HG03060 (cell line): ENCODE results near the gene NSFL1C.

ENCODE experiments used
- ATAC-seq: cut with Tn5 transposase; IDR thresholded peaks from one replicate; pipeline ENCODE4 v1.9.1; 2021; ENCODE audit warnings: low read depth, moderate number of reproducible peaks; ENCODE audit not compliant: unreplicated experiment

The NSFL1C gene

GRCh38 chr20:1462834-1463233 lies 3.8 kb downstream of the NSFL1C start:
- ATAC-seq = no peak

DNA sequence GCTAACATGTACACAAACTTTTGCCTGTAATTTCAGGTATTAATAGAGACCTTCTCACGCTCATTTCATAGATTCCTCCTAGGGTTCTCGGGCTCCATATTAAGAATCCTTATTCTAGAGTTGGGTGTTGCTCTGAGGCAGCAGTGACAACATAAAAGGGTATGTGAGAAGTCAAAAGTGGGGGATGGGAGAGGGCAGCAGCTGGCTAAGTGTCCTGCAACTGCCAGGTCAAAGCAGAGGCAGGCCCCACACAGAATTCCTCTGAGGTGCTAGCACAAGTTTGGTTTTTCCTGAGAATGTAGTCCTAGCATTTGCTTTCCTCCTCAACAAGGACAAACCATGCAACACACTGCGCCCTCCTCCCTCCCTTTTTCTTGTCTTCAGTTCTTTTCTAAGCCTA lies 4.6 kb downstream of the NSFL1C start:
- no peak for ATAC-seq

GRCh38 chr20:1460275-1460674 lies 6.4 kb downstream of the NSFL1C start:
- ATAC-seq = no peak

DNA sequence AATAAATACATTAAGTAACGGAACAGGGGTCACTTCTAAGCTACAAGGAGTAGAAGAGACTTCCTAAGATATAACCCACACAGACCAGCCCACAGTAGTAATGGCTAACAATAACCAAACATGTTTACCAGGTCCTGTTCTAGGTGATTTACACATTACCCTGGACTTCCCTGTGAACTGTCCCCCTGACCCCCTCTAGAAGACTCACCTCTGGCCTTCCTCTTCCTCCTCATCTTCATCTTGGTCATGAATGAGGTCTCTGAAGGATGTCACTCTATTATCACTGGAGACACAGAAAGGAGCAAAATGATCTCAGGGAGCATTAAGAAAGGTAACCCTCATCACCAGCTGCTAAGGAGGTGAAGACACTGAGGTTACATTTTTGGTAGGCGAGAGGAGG lies 8.7 kb downstream of the NSFL1C start:
- no peak for ATAC-seq

- no peak for ATAC-seq
Observed at GRCh38 chr20:1456300-1456699, 10.3 kb downstream of the NSFL1C start.

DNA sequence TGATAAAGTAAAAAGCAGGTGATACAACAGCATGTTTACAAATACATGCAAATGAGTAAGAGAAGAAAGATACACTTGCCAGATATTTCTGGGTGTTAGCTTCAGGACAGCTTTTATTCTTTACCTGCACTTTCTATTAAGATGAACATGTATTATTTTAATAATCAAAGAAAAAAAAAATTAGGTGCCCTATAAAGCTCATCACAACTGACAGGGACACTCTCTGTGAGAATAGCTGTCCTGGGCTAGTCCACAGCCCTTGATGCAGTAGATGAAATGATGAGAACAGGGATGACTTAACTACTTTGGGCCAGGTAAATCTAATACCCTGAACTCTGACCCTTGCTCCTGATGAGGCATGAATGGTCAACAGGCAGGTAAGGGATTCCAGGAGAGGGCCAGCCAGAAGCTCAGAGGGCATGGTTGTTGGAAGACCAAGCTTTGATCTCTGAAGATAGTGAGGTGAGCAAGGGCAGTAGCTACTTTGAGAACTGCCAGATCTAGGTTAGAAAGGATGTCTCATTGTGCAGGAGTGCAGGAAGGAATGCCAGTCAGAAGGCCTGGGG lies 15.6 kb downstream of the NSFL1C start:
- no peak for ATAC-seq

DNA sequence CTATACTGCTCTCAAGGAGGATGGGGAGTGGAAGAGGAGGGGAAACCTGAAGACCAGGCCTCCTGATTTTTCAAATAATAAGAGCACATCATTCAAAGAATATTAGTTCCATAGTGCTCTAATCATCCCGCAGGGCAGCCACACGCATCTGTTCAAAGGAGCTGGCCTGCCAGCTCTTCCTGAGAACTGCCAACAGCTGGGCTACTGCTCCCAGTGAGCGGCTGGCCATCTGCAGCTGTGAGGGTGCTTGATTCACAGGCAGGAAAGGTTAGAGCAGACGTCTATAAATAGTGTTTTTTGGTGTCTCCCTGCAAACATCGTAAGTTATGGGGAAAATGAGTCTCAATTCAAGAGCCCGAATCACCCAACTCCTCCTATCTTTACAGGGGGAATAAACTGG lies 17.3 kb downstream of the NSFL1C start:
- ATAC-seq = no peak

DNA sequence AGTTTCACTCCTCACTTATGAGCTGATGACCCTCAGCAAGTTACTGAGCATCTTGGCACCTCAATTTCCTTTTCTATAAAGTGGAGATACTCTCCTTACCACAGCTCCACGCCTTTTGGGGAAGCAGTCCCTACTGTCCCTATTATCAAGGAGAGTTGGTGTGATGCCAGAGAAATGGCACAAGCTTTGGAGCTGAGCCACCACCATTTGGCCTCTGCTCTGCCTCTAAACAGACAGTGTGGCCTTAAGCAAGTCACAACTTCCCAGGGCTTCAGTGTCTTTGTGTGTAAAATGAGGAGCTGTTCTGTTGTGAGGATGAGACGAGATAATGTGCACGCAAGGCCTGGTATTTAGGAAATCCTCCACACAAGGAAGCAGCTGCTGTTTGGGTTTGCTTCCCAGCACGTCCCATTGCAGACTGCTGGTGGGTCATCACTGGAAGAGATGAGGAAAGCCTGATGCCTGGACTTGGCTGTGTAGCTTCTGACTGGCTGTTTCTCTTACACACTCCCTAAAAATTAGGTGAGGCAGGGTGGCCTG lies 18.5 kb downstream of the NSFL1C start:
- ATAC-seq = no peak

DNA sequence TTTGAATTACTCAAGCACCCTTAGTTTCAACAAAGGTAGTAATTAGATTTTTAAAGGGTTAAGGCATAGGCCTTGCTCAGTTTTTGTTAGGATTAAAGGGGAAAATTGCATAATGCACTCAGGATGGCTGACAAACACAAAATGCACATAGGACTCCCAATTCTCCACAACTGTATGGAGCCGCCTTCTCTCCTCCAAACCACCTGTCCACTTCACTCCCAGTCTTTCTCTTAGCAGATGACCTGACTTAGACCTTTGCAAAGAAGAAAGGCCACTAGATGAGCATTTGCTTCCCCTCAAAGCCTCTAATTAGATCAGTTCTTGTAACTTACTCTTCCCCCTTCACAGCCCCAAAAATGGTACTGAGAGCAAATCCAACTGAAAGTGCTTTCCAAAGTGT lies 20.1 kb downstream of the NSFL1C start:
- no peak for ATAC-seq

DNA sequence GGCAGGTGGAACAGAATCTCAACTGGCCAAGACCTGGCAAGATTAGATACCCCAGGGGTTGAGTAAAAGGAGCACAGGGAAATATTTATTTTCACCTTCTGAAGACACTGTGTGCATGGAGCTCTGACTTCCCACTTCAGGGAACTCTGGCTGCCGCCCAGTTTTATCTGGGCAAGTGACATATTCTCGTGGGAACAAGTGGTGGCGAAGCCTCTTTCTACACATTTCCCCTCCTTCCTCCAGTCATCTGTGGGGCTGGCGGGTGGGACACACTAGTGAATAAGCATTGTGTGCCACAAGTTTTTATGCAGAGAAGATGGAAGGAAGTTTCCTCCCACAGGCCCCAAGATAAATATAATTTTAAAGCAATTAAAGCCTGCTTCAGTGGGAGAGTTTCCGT lies 23.6 kb downstream of the NSFL1C start:
- no peak for ATAC-seq

- ATAC-seq = no peak
Observed at GRCh38 chr20:1442304-1442703, 24.3 kb downstream of the NSFL1C start.

- no peak for ATAC-seq
Observed at GRCh38 chr20:1441133-1441532, 25.5 kb downstream of the NSFL1C start.

- ATAC-seq = no peak
Observed at GRCh38 chr20:1440024-1440423, 26.6 kb downstream of the NSFL1C start.

GRCh38 chr20:1438361-1438760 lies 28.3 kb downstream of the NSFL1C start:
- ATAC-seq = no peak

GRCh38 chr20:1437235-1437904 lies 29.3 kb downstream of the NSFL1C start:
- ATAC-seq = no peak

- no peak for ATAC-seq
Observed at GRCh38 chr20:1436263-1436662, 30.4 kb downstream of the NSFL1C start.

DNA sequence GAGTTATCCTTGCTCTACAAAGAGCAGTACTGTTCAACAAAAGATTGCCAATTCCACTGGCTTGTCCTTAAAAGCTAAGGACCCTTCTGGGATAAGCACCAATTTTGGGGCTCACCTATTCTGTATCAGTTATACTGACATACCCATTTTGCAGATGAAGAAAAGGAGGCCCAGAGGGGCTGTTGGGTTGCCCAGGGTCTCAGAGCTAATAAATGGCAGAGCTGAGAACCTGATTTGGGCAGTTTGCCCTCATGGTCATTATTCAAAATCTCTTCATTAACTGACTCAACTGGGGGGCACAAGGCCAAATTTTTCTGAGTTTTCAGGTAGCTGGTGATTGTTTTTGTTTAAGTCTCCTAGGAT lies 31.3 kb downstream of the NSFL1C start:
- ATAC-seq = no peak

GRCh38 chr20:1434571-1435336 lies 31.9 kb downstream of the NSFL1C start:
- peak; percentile 82 for ATAC-seq

DNA sequence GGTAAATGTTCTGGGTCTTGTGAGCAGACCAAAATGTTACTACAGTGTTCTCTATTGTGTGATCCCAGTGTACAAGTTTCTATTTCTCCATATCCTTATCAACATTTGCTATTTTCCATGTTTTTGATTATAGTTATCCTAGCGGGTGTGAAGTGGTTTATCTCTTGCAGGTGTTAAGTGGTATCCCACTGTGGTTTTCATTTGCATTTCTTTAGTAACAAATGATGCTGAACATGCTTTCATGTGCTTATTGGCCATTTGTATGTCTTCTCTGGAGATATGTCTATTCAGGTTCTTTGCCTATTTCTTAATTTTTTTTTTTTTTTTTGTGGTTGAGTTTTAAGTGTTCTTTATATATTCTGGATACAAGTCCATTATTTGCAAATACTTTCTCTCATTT lies 35.5 kb downstream of the NSFL1C start:
- no peak for ATAC-seq

DNA sequence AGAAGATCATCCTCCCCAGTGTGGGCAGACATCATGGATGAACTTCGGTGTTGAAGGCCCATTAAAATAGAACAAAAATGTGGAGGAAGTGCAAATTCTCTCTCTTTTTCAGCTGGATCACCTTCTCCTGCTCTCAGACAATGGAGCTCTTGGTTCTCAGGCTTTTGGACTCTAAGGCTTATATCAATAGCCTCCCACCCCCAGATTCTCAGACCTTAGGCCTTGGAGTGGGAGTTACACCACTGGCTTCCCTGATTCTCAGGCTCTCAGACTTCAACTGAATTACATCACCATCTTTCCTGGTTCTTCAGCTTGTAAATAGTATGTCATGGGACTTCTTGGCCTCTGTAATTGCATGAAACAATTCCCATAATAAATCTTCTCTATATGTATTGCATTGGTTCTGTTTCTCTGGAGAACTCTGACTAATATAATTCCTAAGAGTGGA lies 36.6 kb downstream of the NSFL1C start:
- ATAC-seq = no peak

GRCh38 chr20:1429143-1429728 lies 37.4 kb downstream of the NSFL1C start:
- ATAC-seq = no peak
